ENCODE measurements around the gene CENPP.

The CENPP gene

GRCh38 chr9:92341578-92341977, 15.8 kb downstream of the CENPP start:
- Histone ChIP-seq H3K27ac (ENCODE audit: low read length) (no peak overlapping the region), H3K9me3 (ENCODE audit: control insufficient read depth, insufficient read depth, low read length) (no peaks in the 10 kb centered on the region), H3K4me3 (ENCODE audit: low read length) (no peak overlapping the region), H3K36me3 (ENCODE audit: control insufficient read depth, insufficient read depth, low read length) (peaks cover 2% of the 10 kb centered on the region; the same call in 1 of the 2 replicates), H3K4me1 (ENCODE audit: control insufficient read depth, insufficient read depth, low read length) (no peaks in the 10 kb centered on the region), H3K27me3 (ENCODE audit: control insufficient read depth, insufficient read depth, low read length) (no peaks in the 10 kb centered on the region)
- no peak for DNase-seq (ENCODE audit: low read depth, low spot score)
- no CpG with 5 or more reads among the region's 1 CpG for WGBS (ENCODE audit: insufficient coverage, insufficient read length)

- Histone ChIP-seq H3K27ac (ENCODE audit: low read length) (no peak overlapping the region), H3K36me3 (ENCODE audit: control insufficient read depth, insufficient read depth, low read length) (0 out of 2 replicates have a peak, but pooled peaks cover 2% of the 10 kb centered on the region), H3K4me1 (ENCODE audit: control insufficient read depth, insufficient read depth, low read length) (no peaks in the 10 kb centered on the region), H3K4me3 (ENCODE audit: low read length) (no peak overlapping the region), H3K9me3 (ENCODE audit: control insufficient read depth, insufficient read depth, low read length) (no peaks in the 10 kb centered on the region), H3K27me3 (ENCODE audit: control insufficient read depth, insufficient read depth, low read length) (no peaks in the 10 kb centered on the region)
- DNase-seq (ENCODE audit: low read depth, low spot score) = no peak
- no CpG with 5 or more reads among the region's 1 CpG for WGBS (ENCODE audit: insufficient coverage, insufficient read length)
These were observed 17.2 kb downstream of the CENPP start for GRCh38 chr9:92342825-92343488.

GRCh38 chr9:92345582-92345981, 19.8 kb downstream of the CENPP start:
- no peaks in the 10 kb centered on the region for H3K9me3 ChIP-seq (ENCODE audit: control insufficient read depth, insufficient read depth, low read length)
- no peak overlapping the region for H3K27ac ChIP-seq (ENCODE audit: low read length)
- no peak for DNase-seq (ENCODE audit: low read depth, low spot score)
- 0 out of 2 replicates have a peak, but pooled peaks cover 2% of the 10 kb centered on the region for H3K36me3 ChIP-seq (ENCODE audit: control insufficient read depth, insufficient read depth, low read length)
- H3K27me3 ChIP-seq (ENCODE audit: control insufficient read depth, insufficient read depth, low read length) = no peaks in the 10 kb centered on the region
- H3K4me1 ChIP-seq (ENCODE audit: control insufficient read depth, insufficient read depth, low read length) = no peaks in the 10 kb centered on the region
- no peak overlapping the region for H3K4me3 ChIP-seq (ENCODE audit: low read length)

GRCh38 chr9:92349771-92350739, 24.3 kb downstream of the CENPP start:
- no peak overlapping the region for H3K4me3 ChIP-seq (ENCODE audit: low read length)
- H3K4me1 ChIP-seq (ENCODE audit: control insufficient read depth, insufficient read depth, low read length) = no peaks in the 10 kb centered on the region
- H3K9me3 ChIP-seq (ENCODE audit: control insufficient read depth, insufficient read depth, low read length) = no peaks in the 10 kb centered on the region
- 0 out of 2 replicates have a peak, but pooled peaks cover 2% of the 10 kb centered on the region for H3K36me3 ChIP-seq (ENCODE audit: control insufficient read depth, insufficient read depth, low read length)
- H3K27me3 ChIP-seq (ENCODE audit: control insufficient read depth, insufficient read depth, low read length) = no peaks in the 10 kb centered on the region
- no peak for DNase-seq (ENCODE audit: low read depth, low spot score)
- WGBS (ENCODE audit: insufficient coverage, insufficient read length) = no CpG with 5 or more reads among the region's 7 CpGs
- no peak overlapping the region for H3K27ac ChIP-seq (ENCODE audit: low read length)

- H3K27ac ChIP-seq (ENCODE audit: low read length) = no peak overlapping the region
- no peaks in the 10 kb centered on the region for H3K27me3 ChIP-seq (ENCODE audit: control insufficient read depth, insufficient read depth, low read length)
- H3K36me3 ChIP-seq (ENCODE audit: control insufficient read depth, insufficient read depth, low read length) = 0 out of 2 replicates have a peak, but pooled peaks cover 2% of the 10 kb centered on the region
- no peaks in the 10 kb centered on the region for H3K9me3 ChIP-seq (ENCODE audit: control insufficient read depth, insufficient read depth, low read length)
- H3K4me3 ChIP-seq (ENCODE audit: low read length) = no peak overlapping the region
- no peak for DNase-seq (ENCODE audit: low read depth, low spot score)
- H3K4me1 ChIP-seq (ENCODE audit: control insufficient read depth, insufficient read depth, low read length) = no peaks in the 10 kb centered on the region
These were observed 25.0 kb downstream of the CENPP start for GRCh38 chr9:92350740-92351133.

DNA sequence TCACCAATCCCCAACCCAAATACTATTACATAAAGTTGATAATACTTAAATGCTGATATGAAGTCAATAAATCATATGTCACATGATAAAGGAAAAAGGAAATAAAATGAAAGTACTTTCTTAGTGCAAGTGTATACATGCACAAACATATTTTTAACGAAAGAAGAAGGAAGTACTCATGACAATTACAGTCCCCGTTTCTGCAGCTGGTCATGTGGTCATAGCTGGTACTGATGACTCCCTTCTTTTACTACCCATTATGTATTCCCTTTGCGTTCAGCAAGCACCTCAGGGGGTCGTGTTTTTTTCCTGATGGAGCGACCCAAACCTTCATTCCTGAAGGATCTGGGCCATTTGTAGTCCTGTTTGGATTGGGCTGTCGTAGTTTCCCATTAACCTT, 27.3 kb downstream of the CENPP start:
- DNase-seq (ENCODE audit: low read depth, low spot score) = no peak
- H3K27ac ChIP-seq (ENCODE audit: low read length) = no peak overlapping the region
- H3K36me3 ChIP-seq (ENCODE audit: control insufficient read depth, insufficient read depth, low read length) = no peaks in the 10 kb centered on the region
- H3K4me3 ChIP-seq (ENCODE audit: low read length) = no peak overlapping the region
- H3K27me3 ChIP-seq (ENCODE audit: control insufficient read depth, insufficient read depth, low read length) = no peaks in the 10 kb centered on the region
- no CpG with 5 or more reads among the region's 6 CpGs for WGBS (ENCODE audit: insufficient coverage, insufficient read length)
- no peaks in the 10 kb centered on the region for H3K4me1 ChIP-seq (ENCODE audit: control insufficient read depth, insufficient read depth, low read length)
- H3K9me3 ChIP-seq (ENCODE audit: control insufficient read depth, insufficient read depth, low read length) = no peaks in the 10 kb centered on the region

DNA sequence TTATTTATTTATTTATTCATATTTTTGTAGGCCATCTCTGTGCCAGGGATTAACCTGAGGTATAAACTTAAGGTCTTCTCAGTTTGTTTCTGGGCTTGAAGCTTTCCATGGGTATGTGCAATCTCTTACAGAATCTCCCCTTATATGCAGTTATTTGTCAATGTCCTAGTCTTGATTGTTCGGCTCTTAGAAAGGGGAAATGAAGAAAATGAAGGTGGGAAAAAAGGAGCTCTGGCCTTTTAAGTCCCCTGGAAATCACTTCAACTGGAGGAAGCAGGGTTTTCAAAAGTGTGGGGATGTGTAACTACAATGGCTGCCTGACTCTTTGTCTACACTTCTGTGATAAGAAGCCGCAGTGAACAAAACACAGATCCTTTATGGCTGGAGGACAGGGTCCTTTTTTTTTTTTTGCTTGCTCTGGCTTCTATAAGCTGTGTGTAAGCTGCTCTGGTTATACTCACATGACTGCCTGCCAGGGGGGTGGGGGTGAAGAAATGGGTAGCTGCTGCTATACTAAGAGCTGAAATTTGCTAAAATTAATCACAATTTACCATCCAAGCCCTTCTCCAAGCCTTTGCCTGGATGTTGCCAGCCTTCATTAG, 33.7 kb downstream of the CENPP start:
- no peak overlapping the region for H3K27ac ChIP-seq (ENCODE audit: low read length)
- H3K27me3 ChIP-seq (ENCODE audit: control insufficient read depth, insufficient read depth, low read length) = no peaks in the 10 kb centered on the region
- H3K4me3 ChIP-seq (ENCODE audit: low read length) = no peak overlapping the region
- DNase-seq (ENCODE audit: low read depth, low spot score) = no peak
- H3K4me1 ChIP-seq (ENCODE audit: control insufficient read depth, insufficient read depth, low read length) = no peaks in the 10 kb centered on the region
- H3K36me3 ChIP-seq (ENCODE audit: control insufficient read depth, insufficient read depth, low read length) = no peaks in the 10 kb centered on the region
- no CpG with 5 or more reads among the region's 2 CpGs for WGBS (ENCODE audit: insufficient coverage, insufficient read length)
- H3K9me3 ChIP-seq (ENCODE audit: control insufficient read depth, insufficient read depth, low read length) = no peaks in the 10 kb centered on the region

- Histone ChIP-seq H3K27me3 (ENCODE audit: control insufficient read depth, insufficient read depth, low read length) (no peaks in the 10 kb centered on the region), H3K4me3 (ENCODE audit: low read length) (no peak overlapping the region), H3K27ac (ENCODE audit: low read length) (no peak overlapping the region), H3K9me3 (ENCODE audit: control insufficient read depth, insufficient read depth, low read length) (no peaks in the 10 kb centered on the region), H3K36me3 (ENCODE audit: control insufficient read depth, insufficient read depth, low read length) (no peaks in the 10 kb centered on the region), H3K4me1 (ENCODE audit: control insufficient read depth, insufficient read depth, low read length) (no peaks in the 10 kb centered on the region)
- DNase-seq (ENCODE audit: low read depth, low spot score) = no peak
- WGBS (ENCODE audit: insufficient coverage, insufficient read length) = no CpG with 5 or more reads among the region's 3 CpGs
These were observed 34.3 kb downstream of the CENPP start for GRCh38 chr9:92360083-92360482.

DNA sequence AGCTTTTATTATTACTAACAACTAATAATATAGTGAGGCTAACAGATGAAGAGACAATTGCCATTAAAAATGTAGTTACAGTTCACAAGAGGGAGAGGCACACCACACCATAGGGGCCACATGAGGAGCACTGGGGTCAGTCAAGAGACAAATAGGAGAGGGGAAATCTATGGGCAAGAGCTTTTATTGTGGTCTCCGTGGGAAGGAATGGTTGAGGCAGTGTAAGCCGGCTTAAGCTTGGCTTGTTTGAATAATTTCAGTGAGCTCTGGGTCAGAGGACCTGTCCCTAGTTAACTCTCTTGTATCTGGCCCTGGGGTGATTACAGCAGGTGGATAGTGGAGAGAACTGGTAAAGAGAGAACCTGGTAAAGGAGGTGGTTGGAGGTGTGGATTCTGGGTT, 43.3 kb downstream of the CENPP start:
- Histone ChIP-seq H3K27me3 (ENCODE audit: control insufficient read depth, insufficient read depth, low read length) (no peaks in the 10 kb centered on the region), H3K4me1 (ENCODE audit: control insufficient read depth, insufficient read depth, low read length) (no peaks in the 10 kb centered on the region), H3K36me3 (ENCODE audit: control insufficient read depth, insufficient read depth, low read length) (no peaks in the 10 kb centered on the region), H3K4me3 (ENCODE audit: low read length) (no peak overlapping the region), H3K27ac (ENCODE audit: low read length) (no peak overlapping the region), H3K9me3 (ENCODE audit: control insufficient read depth, insufficient read depth, low read length) (no peaks in the 10 kb centered on the region)
- no CpG with 5 or more reads among the region's 2 CpGs for WGBS (ENCODE audit: insufficient coverage, insufficient read length)
- no peak for DNase-seq (ENCODE audit: low read depth, low spot score)

- no peaks in the 10 kb centered on the region for H3K27me3 ChIP-seq (ENCODE audit: control insufficient read depth, insufficient read depth, low read length)
- DNase-seq (ENCODE audit: low read depth, low spot score) = no peak
- H3K36me3 ChIP-seq (ENCODE audit: control insufficient read depth, insufficient read depth, low read length) = no peaks in the 10 kb centered on the region
- no peak overlapping the region for H3K27ac ChIP-seq (ENCODE audit: low read length)
- H3K4me3 ChIP-seq (ENCODE audit: low read length) = no peak overlapping the region
- no peaks in the 10 kb centered on the region for H3K9me3 ChIP-seq (ENCODE audit: control insufficient read depth, insufficient read depth, low read length)
- WGBS (ENCODE audit: insufficient coverage, insufficient read length) = no CpG with 5 or more reads among the region's 2 CpGs
- H3K4me1 ChIP-seq (ENCODE audit: control insufficient read depth, insufficient read depth, low read length) = no peaks in the 10 kb centered on the region
These were observed 47.4 kb downstream of the CENPP start for GRCh38 chr9:92373167-92373566.
